ENCODE data around the gene SPAG9.

SPAG9 gene

GRCh38 chr17:50973557-50974494 lies 146.8 kb downstream of the SPAG9 start:
- Histone ChIP-seq H3K4me2 (ENCODE audit: low read length) (no peak overlapping the region), H3K36me3 (ENCODE audit: insufficient read depth, low read length) (peaks cover 66% of the 10 kb centered on the region), H3K4me1 (ENCODE audit: control insufficient read depth, insufficient read depth, low read length) (peaks cover 11% of the 10 kb centered on the region), H3K27me3 (ENCODE audit: control insufficient read depth, insufficient read depth, low read length) (no peaks in the 10 kb centered on the region), H3K9me3 (replicated peaks; ENCODE audit: low read length) (no peaks in the 10 kb centered on the region), H3K9ac (ENCODE audit: low read depth, low read length) (no peak overlapping the region), H3K4me3 (ENCODE audit: low read length) (no peak overlapping the region)

- Histone ChIP-seq H3K9me3 (replicated peaks; ENCODE audit: low read length) (no peaks in the 10 kb centered on the region), H3K9ac (ENCODE audit: low read depth, low read length) (no peak overlapping the region), H3K27me3 (ENCODE audit: control insufficient read depth, insufficient read depth, low read length) (no peaks in the 10 kb centered on the region), H3K4me1 (ENCODE audit: control insufficient read depth, insufficient read depth, low read length) (peaks cover 9% of the 10 kb centered on the region), H3K4me2 (ENCODE audit: low read length) (no peak overlapping the region), H3K4me3 (ENCODE audit: low read length) (no peak overlapping the region), H3K36me3 (ENCODE audit: insufficient read depth, low read length) (peaks cover 59% of the 10 kb centered on the region)
These were observed 148.1 kb downstream of the SPAG9 start for GRCh38 chr17:50972577-50972976.

GRCh38 chr17:50967795-50968194 lies 152.9 kb downstream of the SPAG9 start:
- H3K9me3 ChIP-seq (replicated peaks; ENCODE audit: low read length): no peaks in the 10 kb centered on the region
- H3K9ac ChIP-seq (ENCODE audit: low read depth, low read length): no peak overlapping the region
- no peaks in the 10 kb centered on the region for H3K4me1 ChIP-seq (ENCODE audit: control insufficient read depth, insufficient read depth, low read length)
- H3K36me3 ChIP-seq (ENCODE audit: insufficient read depth, low read length): peaks cover 44% of the 10 kb centered on the region
- no peaks in the 10 kb centered on the region for H3K27me3 ChIP-seq (ENCODE audit: control insufficient read depth, insufficient read depth, low read length)
- no peak overlapping the region for H3K4me2 ChIP-seq (ENCODE audit: low read length)
- H3K4me3 ChIP-seq (ENCODE audit: low read length): no peak overlapping the region

- H3K4me1 ChIP-seq (ENCODE audit: control insufficient read depth, insufficient read depth, low read length): no peaks in the 10 kb centered on the region
- peaks cover 50% of the 10 kb centered on the region for H3K36me3 ChIP-seq (ENCODE audit: insufficient read depth, low read length)
- H3K9me3 ChIP-seq (replicated peaks; ENCODE audit: low read length): no peaks in the 10 kb centered on the region
- no peaks in the 10 kb centered on the region for H3K27me3 ChIP-seq (ENCODE audit: control insufficient read depth, insufficient read depth, low read length)
- H3K4me3 ChIP-seq (ENCODE audit: low read length): no peak overlapping the region
- H3K9ac ChIP-seq (ENCODE audit: low read depth, low read length): no peak overlapping the region
- H3K4me2 ChIP-seq (ENCODE audit: low read length): no peak overlapping the region
These were observed 154.5 kb downstream of the SPAG9 start for GRCh38 chr17:50966163-50966666.

GRCh38 chr17:50963139-50963538 lies 157.5 kb downstream of the SPAG9 start:
- H3K36me3 ChIP-seq (ENCODE audit: insufficient read depth, low read length): peaks cover 35% of the 10 kb centered on the region

GRCh38 chr17:50961282-50962220 lies 159.1 kb downstream of the SPAG9 start:
- no peak overlapping the region for H3K9ac ChIP-seq (ENCODE audit: low read depth, low read length)
- peaks cover 28% of the 10 kb centered on the region for H3K36me3 ChIP-seq (ENCODE audit: insufficient read depth, low read length)
- no peak overlapping the region for H3K4me2 ChIP-seq (ENCODE audit: low read length)
- H3K4me1 ChIP-seq (ENCODE audit: control insufficient read depth, insufficient read depth, low read length): no peaks in the 10 kb centered on the region
- no peaks in the 10 kb centered on the region for H3K27me3 ChIP-seq (ENCODE audit: control insufficient read depth, insufficient read depth, low read length)
- H3K9me3 ChIP-seq (replicated peaks; ENCODE audit: low read length): no peaks in the 10 kb centered on the region
- H3K4me3 ChIP-seq (ENCODE audit: low read length): no peak overlapping the region

More at GRCh38 chr17:50963139-50963538, 157.5 kb downstream of the SPAG9 start:
- H3K4me3 ChIP-seq (ENCODE audit: low read length): no peak overlapping the region
- no peaks in the 10 kb centered on the region for H3K9me3 ChIP-seq (replicated peaks; ENCODE audit: low read length)
- no peaks in the 10 kb centered on the region for H3K27me3 ChIP-seq (ENCODE audit: control insufficient read depth, insufficient read depth, low read length)
- H3K4me1 ChIP-seq (ENCODE audit: control insufficient read depth, insufficient read depth, low read length): no peaks in the 10 kb centered on the region
- no peak overlapping the region for H3K4me2 ChIP-seq (ENCODE audit: low read length)
- H3K9ac ChIP-seq (ENCODE audit: low read depth, low read length): no peak overlapping the region

GRCh38 chr17:50959341-50959740 lies 161.3 kb downstream of the SPAG9 start:
- Histone ChIP-seq H3K36me3 (ENCODE audit: insufficient read depth, low read length) (peaks cover 11% of the 10 kb centered on the region), H3K9me3 (replicated peaks; ENCODE audit: low read length) (no peaks in the 10 kb centered on the region), H3K4me3 (ENCODE audit: low read length) (no peak overlapping the region), H3K27me3 (ENCODE audit: control insufficient read depth, insufficient read depth, low read length) (no peaks in the 10 kb centered on the region), H3K4me2 (ENCODE audit: low read length) (no peak overlapping the region), H3K4me1 (ENCODE audit: control insufficient read depth, insufficient read depth, low read length) (peaks cover 16% of the 10 kb centered on the region), H3K9ac (ENCODE audit: low read depth, low read length) (no peak overlapping the region)

GRCh38 chr17:50957600-50958575 lies 162.8 kb downstream of the SPAG9 start:
- Histone ChIP-seq H3K36me3 (ENCODE audit: insufficient read depth, low read length) (peaks cover 11% of the 10 kb centered on the region), H3K9ac (ENCODE audit: low read depth, low read length) (no peak overlapping the region), H3K4me3 (ENCODE audit: low read length) (no peak overlapping the region), H3K9me3 (replicated peaks; ENCODE audit: low read length) (no peaks in the 10 kb centered on the region), H3K4me2 (ENCODE audit: low read length) (no peak overlapping the region), H3K4me1 (ENCODE audit: control insufficient read depth, insufficient read depth, low read length) (peaks cover 26% of the 10 kb centered on the region), H3K27me3 (ENCODE audit: control insufficient read depth, insufficient read depth, low read length) (no peaks in the 10 kb centered on the region)

- peaks cover 9% of the 10 kb centered on the region for H3K36me3 ChIP-seq (ENCODE audit: insufficient read depth, low read length)
- H3K27me3 ChIP-seq (ENCODE audit: control insufficient read depth, insufficient read depth, low read length): no peaks in the 10 kb centered on the region
- H3K9me3 ChIP-seq (replicated peaks; ENCODE audit: low read length): no peaks in the 10 kb centered on the region
- H3K4me1 ChIP-seq (ENCODE audit: control insufficient read depth, insufficient read depth, low read length): peaks cover 30% of the 10 kb centered on the region
- H3K4me3 ChIP-seq (ENCODE audit: low read length): no peak overlapping the region
- no peak overlapping the region for H3K4me2 ChIP-seq (ENCODE audit: low read length)
- no peak overlapping the region for H3K9ac ChIP-seq (ENCODE audit: low read depth, low read length)
These were observed 163.7 kb downstream of the SPAG9 start for GRCh38 chr17:50956750-50957523.

- Histone ChIP-seq H3K4me2 (ENCODE audit: low read length) (no peak overlapping the region), H3K27me3 (ENCODE audit: control insufficient read depth, insufficient read depth, low read length) (no peaks in the 10 kb centered on the region), H3K4me3 (ENCODE audit: low read length) (no peak overlapping the region), H3K36me3 (ENCODE audit: insufficient read depth, low read length) (peaks cover 5% of the 10 kb centered on the region), H3K9ac (ENCODE audit: low read depth, low read length) (no peak overlapping the region), H3K9me3 (replicated peaks; ENCODE audit: low read length) (no peaks in the 10 kb centered on the region), H3K4me1 (ENCODE audit: control insufficient read depth, insufficient read depth, low read length) (peaks cover 33% of the 10 kb centered on the region)
These were observed 164.3 kb downstream of the SPAG9 start for GRCh38 chr17:50956409-50956749.
